ENCODE results near the gene PFKL. TPM values are rescaled to one million over a fixed set of nuclear protein-coding genes. Genes with fewer than 3 reads are reported as not detected.
A peak's percentile ranks its signal among the peaks of the same experiment; 100 is the strongest.

Gene PFKL
- total and polyA plus RNA-seq, 2 donors (not counting 1 experiment from before 2014, with no cell fraction given) = 267 to 318 TPM

GRCh38 chr21:44356160-44356559, 56.3 kb downstream of the PFKL start:
- no peaks in the 10 kb centered on the region for H3K9me3 Mint-ChIP-seq (ENCODE audit: insufficient read depth)
- whole genome bisulfite sequencing (ENCODE audit: insufficient coverage) = 100% methylated on average over 3 of the region's 11 CpGs
- Histone ChIP-seq H3K9me3 (ENCODE audit: control extremely low read depth in 1 of 3, control insufficient read depth in 2 of 3, insufficient read depth in 1 of 3, low read length in 2 of 3) (peaks cover 0 to 3% (median 0%) of the 10 kb centered on the region in 3 donors), H3K27me3 (replicated peaks in 1 of 4; ENCODE audit: control extremely low read depth in 1 of 4, control insufficient read depth in 3 of 4, insufficient read depth in 4 of 4, low read length in 3 of 4) (peaks cover 0 to 7% (median 1%) of the 10 kb centered on the region in 4 experiments), H3K27ac (ENCODE audit: low read length in 2 of 2) (no peak overlapping the region), H3K36me3 (replicated peaks in 1 of 2; ENCODE audit: control extremely low read depth in 1 of 2, control insufficient read depth in 1 of 2, extremely low read depth in 1 of 2, insufficient read depth in 2 of 2, low read length in 1 of 2) (peaks cover 0 to 4% of the 10 kb centered on the region in 2 experiments), H2AFZ (ENCODE audit: insufficient read depth, low read depth, low read length, poor library complexity, severe bottlenecking) (no peak overlapping the region), H3K4me3 (ENCODE audit: control extremely low read depth in 1 of 5, extremely low read depth in 1 of 5, insufficient read depth in 1 of 5, low read depth in 2 of 5, low read length in 4 of 5) (no peak overlapping the region), H3K4me1 (ENCODE audit: control insufficient read depth in 2 of 2, insufficient read depth in 2 of 2, low read length in 2 of 2) (peaks cover 50 to 51% of the 10 kb centered on the region in 2 donors), H4K20me1 (ENCODE audit: control insufficient read depth, insufficient read depth, low read length, poor library complexity, severe bottlenecking) (no peaks in the 10 kb centered on the region), H3K9ac (ENCODE audit: low read length) (no peak overlapping the region), H3K79me2 (ENCODE audit: control insufficient read depth, insufficient read depth, low read length) (no peaks in the 10 kb centered on the region), H3K4me2 (replicated peaks; ENCODE audit: low read depth, low read length, poor library complexity, severe bottlenecking) (no peak overlapping the region)
- intact Hi-C loops (cut with micrococcal nuclease) = loop anchor here (10.0 kb wide), 1 partner anchor 129 kb away; no protein-coding TSS in a partner anchor
- ChIA-PET CTCF (no interaction called here), POLR2A (no interaction called here)
- peaks cover 3% of the 10 kb centered on the region for H3K27me3 Mint-ChIP-seq
- peak overlapping the region; percentile 20 for H3K27ac Mint-ChIP-seq
- no peak overlapping the region for H3K4me3 Mint-ChIP-seq
- ATAC-seq (ENCODE audit: low read depth) (no peak), DNase-seq (no peak)
- TF ChIP-seq EZH2 (IDR thresholded peaks at IDR 0.05; ENCODE audit: borderline replicate concordance, insufficient read depth, low read depth, low read length, poor library complexity, severe bottlenecking) (no peak), CTCF (IDR thresholded peaks at IDR 0.05) (no peak)
- H3K4me1 Mint-ChIP-seq = peaks cover 50% of the 10 kb centered on the region

- ATAC-seq (ENCODE audit: low read depth) (no peak), DNase-seq (no peak)
- H3K4me3 Mint-ChIP-seq = no peak overlapping the region
- peaks cover 3% of the 10 kb centered on the region for H3K27me3 Mint-ChIP-seq
- Histone ChIP-seq H3K36me3 (replicated peaks in 1 of 2; ENCODE audit: control extremely low read depth in 1 of 2, control insufficient read depth in 1 of 2, extremely low read depth in 1 of 2, insufficient read depth in 2 of 2, low read length in 1 of 2) (peaks cover 0 to 4% of the 10 kb centered on the region in 2 experiments), H2AFZ (ENCODE audit: insufficient read depth, low read depth, low read length, poor library complexity, severe bottlenecking) (no peak overlapping the region), H3K79me2 (ENCODE audit: control insufficient read depth, insufficient read depth, low read length) (no peaks in the 10 kb centered on the region), H3K9ac (ENCODE audit: low read length) (no peak overlapping the region), H3K27me3 (replicated peaks in 1 of 4; ENCODE audit: control extremely low read depth in 1 of 4, control insufficient read depth in 3 of 4, insufficient read depth in 4 of 4, low read length in 3 of 4) (peaks cover 0 to 2% (median 0%) of the 10 kb centered on the region in 4 experiments), H3K4me1 (ENCODE audit: control insufficient read depth in 2 of 2, insufficient read depth in 2 of 2, low read length in 2 of 2) (peaks cover 45 to 49% of the 10 kb centered on the region in 2 donors), H3K27ac (ENCODE audit: low read length in 2 of 2) (no peak overlapping the region), H3K9me3 (ENCODE audit: control extremely low read depth in 1 of 3, control insufficient read depth in 2 of 3, insufficient read depth in 1 of 3, low read length in 2 of 3) (peaks cover 0 to 3% (median 0%) of the 10 kb centered on the region in 3 donors), H4K20me1 (ENCODE audit: control insufficient read depth, insufficient read depth, low read length, poor library complexity, severe bottlenecking) (no peaks in the 10 kb centered on the region), H3K4me3 (ENCODE audit: control extremely low read depth in 1 of 5, extremely low read depth in 1 of 5, insufficient read depth in 1 of 5, low read depth in 2 of 5, low read length in 4 of 5) (no peak overlapping the region), H3K4me2 (replicated peaks; ENCODE audit: low read depth, low read length, poor library complexity, severe bottlenecking) (no peak overlapping the region)
- ChIA-PET POLR2A (no interaction called here), CTCF (no interaction called here)
- intact Hi-C loops (cut with micrococcal nuclease) = loop anchor here (10.0 kb wide), 1 partner anchor 128 kb away; no protein-coding TSS in a partner anchor
- 82% methylated on average over 4 of the region's 6 CpGs for WGBS (ENCODE audit: insufficient coverage)
- H3K9me3 Mint-ChIP-seq (ENCODE audit: insufficient read depth) = no peaks in the 10 kb centered on the region
- TF ChIP-seq CTCF (IDR thresholded peaks at IDR 0.05) (no peak), EZH2 (IDR thresholded peaks at IDR 0.05; ENCODE audit: borderline replicate concordance, insufficient read depth, low read depth, low read length, poor library complexity, severe bottlenecking) (no peak)
- peak overlapping the region; percentile 20 for H3K27ac Mint-ChIP-seq
- H3K4me1 Mint-ChIP-seq = peaks cover 50% of the 10 kb centered on the region
Observed at GRCh38 chr21:44356636-44357035, 56.8 kb downstream of the PFKL start.
